Body of pancreas (tissue), 4 donors: ENCODE data around the gene SLC22A23.

ENCODE experiments used
- POLR2A ChIP-seq, 3 donors: fragments of 450-650 bp; IDR thresholded peaks; one replicate each; pipeline ENCODE4 v1.6.1; 2016; ENCODE audit warnings: antibody characterized with exemption in 3 of 3, mild to moderate bottlenecking in 2 of 3
- TF ChIP-seq, protein P1 (sequence below), 7 experiments: fragments of 450-650 bp in 4 of 7; fragments of 200-600 bp in 3 of 7; sonication (generic) in 3 of 7; IDR thresholded peaks; one replicate each; pipeline ENCODE4 v1.5.1; 2016 to 2019; ENCODE audit warnings: antibody characterized with exemption in 7 of 7

DNA sequence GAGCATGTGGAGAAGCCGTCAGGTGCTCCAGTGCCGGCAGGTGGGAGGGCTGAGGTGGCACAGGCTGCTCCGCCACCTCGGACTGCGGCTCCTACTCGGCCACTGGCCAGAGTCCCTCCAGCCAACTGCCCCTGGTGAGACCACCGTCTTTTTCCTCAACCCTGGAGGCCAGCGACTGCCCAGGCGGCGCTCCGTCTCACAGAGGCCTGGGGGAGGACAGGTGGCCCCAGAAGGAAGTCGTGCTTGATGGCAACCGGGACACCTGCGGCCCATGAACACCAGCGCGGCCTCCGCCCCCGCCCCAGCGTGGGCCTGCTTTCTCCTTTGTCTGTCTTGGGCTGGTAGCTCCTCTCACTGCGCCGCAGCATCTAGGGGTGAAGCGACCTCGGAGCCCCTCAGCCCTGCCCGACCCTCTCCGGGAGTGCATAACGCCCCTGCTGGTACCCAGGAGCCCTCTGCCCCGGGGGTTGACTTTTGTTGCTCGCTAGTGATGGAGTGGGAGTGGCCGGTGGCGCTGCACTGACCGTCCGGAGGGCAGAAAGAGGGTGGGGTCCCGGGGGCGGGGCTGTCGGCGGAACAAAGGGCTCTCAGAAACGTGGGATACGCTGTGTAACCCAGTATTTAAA, 228.7 kb downstream of the SLC22A23 start:
- TF ChIP-seq, protein P1, sequence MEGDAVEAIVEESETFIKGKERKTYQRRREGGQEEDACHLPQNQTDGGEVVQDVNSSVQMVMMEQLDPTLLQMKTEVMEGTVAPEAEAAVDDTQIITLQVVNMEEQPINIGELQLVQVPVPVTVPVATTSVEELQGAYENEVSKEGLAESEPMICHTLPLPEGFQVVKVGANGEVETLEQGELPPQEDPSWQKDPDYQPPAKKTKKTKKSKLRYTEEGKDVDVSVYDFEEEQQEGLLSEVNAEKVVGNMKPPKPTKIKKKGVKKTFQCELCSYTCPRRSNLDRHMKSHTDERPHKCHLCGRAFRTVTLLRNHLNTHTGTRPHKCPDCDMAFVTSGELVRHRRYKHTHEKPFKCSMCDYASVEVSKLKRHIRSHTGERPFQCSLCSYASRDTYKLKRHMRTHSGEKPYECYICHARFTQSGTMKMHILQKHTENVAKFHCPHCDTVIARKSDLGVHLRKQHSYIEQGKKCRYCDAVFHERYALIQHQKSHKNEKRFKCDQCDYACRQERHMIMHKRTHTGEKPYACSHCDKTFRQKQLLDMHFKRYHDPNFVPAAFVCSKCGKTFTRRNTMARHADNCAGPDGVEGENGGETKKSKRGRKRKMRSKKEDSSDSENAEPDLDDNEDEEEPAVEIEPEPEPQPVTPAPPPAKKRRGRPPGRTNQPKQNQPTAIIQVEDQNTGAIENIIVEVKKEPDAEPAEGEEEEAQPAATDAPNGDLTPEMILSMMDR (IDR thresholded peaks at IDR 0.05): no peak
- TF ChIP-seq POLR2A (IDR thresholded peaks at IDR 0.05): no peak
